HG03354 (cell line): ENCODE measurements around the gene MINPP1.

Experiments
- ATAC-seq: cut with Tn5 transposase; IDR thresholded peaks from one replicate; pipeline ENCODE4 v1.9.1; 2021; ENCODE audit warnings: mild to moderate bottlenecking; ENCODE audit not compliant: unreplicated experiment, poor library complexity, severe bottlenecking

The MINPP1 gene

GRCh38 chr10:87600581-87600980, 95.9 kb downstream of the MINPP1 start:
- no peak for ATAC-seq
